ENCODE data around the gene C11orf54.
A peak's percentile ranks its signal among the peaks of the same experiment; 100 is the strongest.

The C11orf54 gene

GRCh38 chr11:93741094-93741881 is at the start of gene C11orf54, which contains the start of gene TAF1D:
C11orf54 (plus strand) TSS chr11:93741672; CDS start chr11:93747394, 5,722 bp downstream.
TAF1D (minus strand) TSS chr11:93741495; CDS start chr11:93739304, 2,191 bp downstream.
- H3K4me3 Mint-ChIP-seq = peak within 1 kb of the TSS; percentile 100
- DNase-seq = peak; percentile 94
- peak within 1 kb of the TSS; percentile 100 for H3K27ac Mint-ChIP-seq
- H3K9me3 Mint-ChIP-seq = no peaks in the 10 kb centered on the region
- no peaks in the 10 kb centered on the region for H3K27me3 Mint-ChIP-seq
- peaks cover 49% of the 10 kb centered on the region for H3K4me1 Mint-ChIP-seq (ENCODE audit: low read depth)
- H3K36me3 Mint-ChIP-seq (ENCODE audit: low read depth) = peaks cover 77% of the 10 kb centered on the region

- no peak overlapping the region for H3K27ac Mint-ChIP-seq
These were observed 47.4 kb upstream of the C11orf54 start for GRCh38 chr11:93694109-93694508.

GRCh38 chr11:93694557-93694956 is 46.9 kb upstream of the C11orf54 start:
- H3K4me1 Mint-ChIP-seq (ENCODE audit: low read depth) = peaks cover 7% of the 10 kb centered on the region
- H3K9me3 Mint-ChIP-seq = no peaks in the 10 kb centered on the region
- peak overlapping the region; percentile 20 for H3K27ac Mint-ChIP-seq
- no peak for DNase-seq
- H3K36me3 Mint-ChIP-seq (ENCODE audit: low read depth) = peaks cover 92% of the 10 kb centered on the region
- H3K4me3 Mint-ChIP-seq = no peak overlapping the region
- no peaks in the 10 kb centered on the region for H3K27me3 Mint-ChIP-seq

More at GRCh38 chr11:93694109-93694508, 47.4 kb upstream of the C11orf54 start:
- H3K36me3 Mint-ChIP-seq (ENCODE audit: low read depth) = peaks cover 92% of the 10 kb centered on the region
- no peaks in the 10 kb centered on the region for H3K27me3 Mint-ChIP-seq
- H3K4me1 Mint-ChIP-seq (ENCODE audit: low read depth) = peaks cover 12% of the 10 kb centered on the region
- no peaks in the 10 kb centered on the region for H3K9me3 Mint-ChIP-seq
- no peak for DNase-seq
- no peak overlapping the region for H3K4me3 Mint-ChIP-seq

GRCh38 chr11:93697611-93698010 is 43.9 kb upstream of the C11orf54 start:
- Mint-ChIP-seq H3K4me1 (ENCODE audit: low read depth) (peaks cover 2% of the 10 kb centered on the region), H3K4me3 (no peak overlapping the region), H3K27ac (no peak overlapping the region), H3K27me3 (no peaks in the 10 kb centered on the region), H3K36me3 (ENCODE audit: low read depth) (peaks cover 93% of the 10 kb centered on the region), H3K9me3 (no peaks in the 10 kb centered on the region)
- DNase-seq = no peak

- H3K27ac Mint-ChIP-seq = no peak overlapping the region
- no peak for DNase-seq
- H3K27me3 Mint-ChIP-seq = no peaks in the 10 kb centered on the region
- peaks cover 98% of the 10 kb centered on the region for H3K36me3 Mint-ChIP-seq (ENCODE audit: low read depth)
- H3K9me3 Mint-ChIP-seq = no peaks in the 10 kb centered on the region
- no peak overlapping the region for H3K4me3 Mint-ChIP-seq
- peaks cover 2% of the 10 kb centered on the region for H3K4me1 Mint-ChIP-seq (ENCODE audit: low read depth)
These were observed 40.6 kb upstream of the C11orf54 start for GRCh38 chr11:93700830-93701229.

- Mint-ChIP-seq H3K4me3 (no peak overlapping the region), H3K9me3 (peaks cover 12% of the 10 kb centered on the region), H3K27me3 (no peaks in the 10 kb centered on the region), H3K4me1 (ENCODE audit: low read depth) (peaks cover 1% of the 10 kb centered on the region), H3K27ac (no peak overlapping the region), H3K36me3 (ENCODE audit: low read depth) (peaks cover 95% of the 10 kb centered on the region)
- DNase-seq = no peak
These were observed 37.2 kb upstream of the C11orf54 start for GRCh38 chr11:93704237-93704636.

- H3K36me3 Mint-ChIP-seq (ENCODE audit: low read depth) = peaks cover 97% of the 10 kb centered on the region
- no peak overlapping the region for H3K4me3 Mint-ChIP-seq
- no peak overlapping the region for H3K27ac Mint-ChIP-seq
- no peaks in the 10 kb centered on the region for H3K4me1 Mint-ChIP-seq (ENCODE audit: low read depth)
- DNase-seq = no peak
- peaks cover 32% of the 10 kb centered on the region for H3K9me3 Mint-ChIP-seq
- no peaks in the 10 kb centered on the region for H3K27me3 Mint-ChIP-seq
These were observed 31.2 kb upstream of the C11orf54 start for GRCh38 chr11:93710239-93710638.

GRCh38 chr11:93712678-93713077 is 28.8 kb upstream of the C11orf54 start:
- Mint-ChIP-seq H3K4me1 (ENCODE audit: low read depth) (peaks cover 10% of the 10 kb centered on the region), H3K27ac (no peak overlapping the region), H3K4me3 (no peak overlapping the region), H3K9me3 (peaks cover 32% of the 10 kb centered on the region), H3K27me3 (no peaks in the 10 kb centered on the region), H3K36me3 (ENCODE audit: low read depth) (peaks cover 99% of the 10 kb centered on the region)
- no peak for DNase-seq

GRCh38 chr11:93715797-93716396 is 25.6 kb upstream of the C11orf54 start:
- no peaks in the 10 kb centered on the region for H3K27me3 Mint-ChIP-seq
- peaks cover 89% of the 10 kb centered on the region for H3K36me3 Mint-ChIP-seq (ENCODE audit: low read depth)
- peaks cover 6% of the 10 kb centered on the region for H3K9me3 Mint-ChIP-seq
- H3K4me1 Mint-ChIP-seq (ENCODE audit: low read depth) = peaks cover 20% of the 10 kb centered on the region
- no peak overlapping the region for H3K27ac Mint-ChIP-seq
- no peak for DNase-seq
- H3K4me3 Mint-ChIP-seq = no peak overlapping the region

- Mint-ChIP-seq H3K9me3 (no peaks in the 10 kb centered on the region), H3K4me1 (ENCODE audit: low read depth) (peaks cover 23% of the 10 kb centered on the region), H3K36me3 (ENCODE audit: low read depth) (peaks cover 90% of the 10 kb centered on the region), H3K27ac (peak overlapping the region; percentile 32), H3K4me3 (no peak overlapping the region), H3K27me3 (no peaks in the 10 kb centered on the region)
- DNase-seq = no peak
These were observed 24.0 kb upstream of the C11orf54 start for GRCh38 chr11:93717501-93717900.

GRCh38 chr11:93718057-93718563 is 23.4 kb upstream of the C11orf54 start:
- H3K36me3 Mint-ChIP-seq (ENCODE audit: low read depth) = peaks cover 90% of the 10 kb centered on the region
- H3K27me3 Mint-ChIP-seq = no peaks in the 10 kb centered on the region

GRCh38 chr11:93719310-93719709 is 22.2 kb upstream of the C11orf54 start:
- peaks cover 23% of the 10 kb centered on the region for H3K4me1 Mint-ChIP-seq (ENCODE audit: low read depth)
- no peaks in the 10 kb centered on the region for H3K9me3 Mint-ChIP-seq
- no peaks in the 10 kb centered on the region for H3K27me3 Mint-ChIP-seq
- peaks cover 86% of the 10 kb centered on the region for H3K36me3 Mint-ChIP-seq (ENCODE audit: low read depth)
- H3K27ac Mint-ChIP-seq = no peak overlapping the region
- no peak overlapping the region for H3K4me3 Mint-ChIP-seq
- DNase-seq = no peak

More at GRCh38 chr11:93718057-93718563, 23.4 kb upstream of the C11orf54 start:
- Mint-ChIP-seq H3K4me3 (no peak overlapping the region), H3K4me1 (ENCODE audit: low read depth) (peaks cover 23% of the 10 kb centered on the region), H3K27ac (peak overlapping the region; percentile 24), H3K9me3 (no peaks in the 10 kb centered on the region)
- DNase-seq = no peak

GRCh38 chr11:93720522-93720921 is 20.9 kb upstream of the C11orf54 start:
- Mint-ChIP-seq H3K36me3 (ENCODE audit: low read depth) (peaks cover 83% of the 10 kb centered on the region), H3K9me3 (no peaks in the 10 kb centered on the region), H3K27me3 (no peaks in the 10 kb centered on the region), H3K4me1 (ENCODE audit: low read depth) (peaks cover 25% of the 10 kb centered on the region), H3K4me3 (no peak overlapping the region), H3K27ac (no peak overlapping the region)
- DNase-seq = no peak

- H3K4me3 Mint-ChIP-seq = no peak overlapping the region
- H3K27me3 Mint-ChIP-seq = no peaks in the 10 kb centered on the region
- H3K9me3 Mint-ChIP-seq = no peaks in the 10 kb centered on the region
- peaks cover 9% of the 10 kb centered on the region for H3K4me1 Mint-ChIP-seq (ENCODE audit: low read depth)
- DNase-seq = no peak
- H3K36me3 Mint-ChIP-seq (ENCODE audit: low read depth) = peaks cover 84% of the 10 kb centered on the region
- peak overlapping the region; percentile 40 for H3K27ac Mint-ChIP-seq
These were observed 17.4 kb upstream of the C11orf54 start for GRCh38 chr11:93724089-93724488.

Measured in activated T-cell treated with anti-CD3 and anti-CD28 coated beads, Interleukin-2, amount 50 U/mL, for 24 hours (primary cell).